MM.1S (cell line): ENCODE data around the gene TRAM2.

Source experiments
- CTCF ChIP-seq: fragments of 300-600 bp; sonication (generic); IDR thresholded peaks from 2 replicates; pipeline ENCODE4 v1.5.1; 2016; ENCODE audit warnings: antibody characterized with exemption, low read length, mixed read lengths
- EZH2 ChIP-seq: fragments of 300-600 bp; sonication (generic); optimal IDR thresholded peaks from 2 replicates; pipeline ENCODE3; 2017; ENCODE audit warnings: low read depth, mild to moderate bottlenecking, antibody characterized with exemption, low read length, mixed read lengths
- EZH2phosphoT487 ChIP-seq: fragments of 300-600 bp; sonication (generic); IDR thresholded peaks from 2 replicates; pipeline ENCODE4 v1.6.1; 2018; ENCODE audit warnings: antibody characterized with exemption, low read length

- TF ChIP-seq CTCF (no peak), EZH2phosphoT487 (no peak), EZH2 (no peak)
Measured at GRCh38 chr6:52474173-52474572, 102.7 kb downstream of the TRAM2 start.
